ENCODE data around the gene PICK1.
"Not testable (repeated sequence)": the region's sequence is repeated elsewhere in the genome, so short reads cannot be mapped to it uniquely, and the experiment has no call there.

Gene PICK1

DNA sequence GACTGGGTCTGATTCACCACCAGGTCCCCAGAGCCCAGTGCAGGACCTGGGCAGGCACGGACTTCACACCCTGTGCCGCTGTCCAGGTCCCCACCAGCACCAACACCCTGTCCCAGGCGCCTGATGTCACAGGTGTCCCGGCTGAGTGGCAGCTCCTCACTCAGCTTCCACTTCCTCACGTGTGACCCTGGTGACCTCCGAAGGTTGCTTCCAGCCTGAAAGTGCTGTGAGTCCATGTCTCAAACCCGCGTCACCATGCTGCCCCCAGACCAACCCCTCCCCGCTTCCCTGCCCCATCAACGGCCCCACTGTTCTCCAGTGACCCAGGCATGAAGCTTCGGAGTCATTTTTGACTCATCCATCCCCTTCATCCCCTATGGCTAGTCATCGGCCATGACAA lies 25.7 kb upstream of the PICK1 start:
- no peak for DNase-seq

DNA sequence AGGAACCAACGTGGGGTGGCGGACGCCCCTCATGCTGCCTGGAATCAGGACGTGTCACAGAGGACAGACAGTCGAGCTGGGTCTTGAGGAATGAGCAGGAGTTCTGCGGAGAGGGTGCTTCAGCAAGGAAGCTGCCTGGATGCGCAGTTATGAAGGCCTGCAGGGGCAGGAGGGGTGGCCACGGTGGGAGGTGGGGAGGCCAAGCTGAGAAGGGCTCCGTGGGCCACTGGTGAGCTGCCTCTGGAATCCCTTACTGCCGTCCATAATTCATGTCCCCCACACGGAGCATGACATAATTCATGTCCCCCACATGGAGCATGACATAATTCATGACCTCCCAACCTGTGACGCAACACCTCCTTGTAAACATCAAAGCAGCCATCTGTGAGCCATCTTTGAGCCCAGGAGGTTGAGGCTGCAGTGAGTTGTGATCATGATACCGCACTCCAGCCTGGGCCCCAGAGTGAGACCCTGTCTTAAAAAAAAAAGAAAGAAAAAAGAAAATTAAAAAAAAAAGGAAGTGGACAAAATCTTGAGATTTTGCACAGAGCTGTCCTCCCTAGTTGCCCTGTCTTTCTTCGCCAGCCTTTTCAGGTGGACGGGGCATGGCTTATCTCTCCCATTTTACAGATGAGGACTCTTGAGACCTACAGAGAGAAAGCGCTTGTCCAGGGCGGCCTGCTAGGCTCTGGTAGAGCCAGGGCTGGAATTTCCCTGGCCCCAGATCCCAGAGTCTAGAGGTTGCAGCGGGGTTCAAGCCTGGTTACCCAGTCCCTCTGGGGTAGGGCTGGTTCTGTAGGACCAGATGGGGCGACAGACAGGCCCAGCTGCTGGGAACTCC lies 24.3 kb upstream of the PICK1 start:
- DNase-seq: no peak

DNA sequence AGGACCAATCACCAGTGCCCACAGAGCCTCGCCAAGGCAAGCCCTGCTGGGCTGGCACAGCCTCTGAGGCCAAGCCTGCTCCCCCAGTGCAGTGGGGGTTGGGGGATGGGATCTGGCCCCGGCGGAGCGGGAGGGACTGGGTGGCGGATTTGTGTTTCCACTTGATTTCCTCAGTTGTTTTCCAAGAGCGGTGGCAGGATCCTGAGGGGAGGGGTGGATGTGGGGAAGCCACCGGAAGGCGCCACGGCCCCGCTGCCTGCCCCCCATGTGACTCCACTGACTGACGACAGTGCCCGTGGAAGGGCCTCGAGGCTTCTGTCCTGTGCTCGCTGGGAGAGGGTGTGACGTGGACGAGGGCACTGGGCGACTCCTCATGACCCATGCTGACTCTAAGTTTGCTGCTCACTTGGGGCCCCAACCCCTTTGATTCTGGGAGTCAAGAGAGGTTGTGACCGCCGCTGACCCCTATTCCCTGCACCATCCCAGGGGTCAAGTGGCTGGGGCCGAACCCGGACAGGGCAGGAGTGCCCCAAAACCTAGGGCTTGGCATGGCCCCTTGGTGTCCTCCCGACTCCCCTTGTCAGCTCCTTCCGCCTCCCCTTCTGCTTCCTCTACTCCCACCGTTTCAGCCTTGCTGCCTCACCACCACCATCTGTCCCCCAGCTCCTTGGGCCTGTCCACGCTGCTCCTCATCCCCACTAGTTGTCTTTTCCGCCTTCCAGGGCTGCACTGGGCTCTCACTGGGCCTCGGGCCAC lies 23.5 kb upstream of the PICK1 start:
- DNase-seq: no peak

DNA sequence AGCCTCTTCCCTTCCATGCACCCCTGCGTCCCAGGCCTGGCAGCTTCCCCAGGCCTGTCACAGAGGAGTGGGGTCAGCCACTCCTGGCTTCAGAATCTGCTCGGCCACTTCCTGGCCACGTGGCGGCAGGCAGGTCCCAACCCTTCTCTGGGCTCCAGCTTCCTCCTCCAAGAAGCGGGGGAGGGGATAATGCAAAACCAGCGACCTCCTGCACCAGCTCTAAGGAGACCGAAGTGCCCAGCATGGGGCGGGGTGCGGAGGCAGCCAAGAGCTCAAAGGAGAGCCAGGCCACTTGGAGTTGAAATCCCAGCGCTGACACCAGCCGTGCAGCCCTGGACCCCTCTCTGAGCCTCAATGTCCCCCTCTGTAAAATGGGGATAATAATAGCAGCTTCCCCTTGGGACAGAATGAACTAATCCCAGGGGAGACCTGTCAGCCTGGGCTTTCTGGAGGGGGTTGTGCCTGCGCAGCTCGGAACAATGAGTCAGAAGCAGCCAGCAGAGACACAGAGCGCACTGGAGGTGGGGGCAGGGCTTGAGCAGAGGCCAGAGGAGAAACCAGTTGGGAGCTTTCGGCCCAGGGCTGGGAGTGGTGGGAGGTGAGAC lies 22.8 kb upstream of the PICK1 start:
- DNase-seq: no peak

DNA sequence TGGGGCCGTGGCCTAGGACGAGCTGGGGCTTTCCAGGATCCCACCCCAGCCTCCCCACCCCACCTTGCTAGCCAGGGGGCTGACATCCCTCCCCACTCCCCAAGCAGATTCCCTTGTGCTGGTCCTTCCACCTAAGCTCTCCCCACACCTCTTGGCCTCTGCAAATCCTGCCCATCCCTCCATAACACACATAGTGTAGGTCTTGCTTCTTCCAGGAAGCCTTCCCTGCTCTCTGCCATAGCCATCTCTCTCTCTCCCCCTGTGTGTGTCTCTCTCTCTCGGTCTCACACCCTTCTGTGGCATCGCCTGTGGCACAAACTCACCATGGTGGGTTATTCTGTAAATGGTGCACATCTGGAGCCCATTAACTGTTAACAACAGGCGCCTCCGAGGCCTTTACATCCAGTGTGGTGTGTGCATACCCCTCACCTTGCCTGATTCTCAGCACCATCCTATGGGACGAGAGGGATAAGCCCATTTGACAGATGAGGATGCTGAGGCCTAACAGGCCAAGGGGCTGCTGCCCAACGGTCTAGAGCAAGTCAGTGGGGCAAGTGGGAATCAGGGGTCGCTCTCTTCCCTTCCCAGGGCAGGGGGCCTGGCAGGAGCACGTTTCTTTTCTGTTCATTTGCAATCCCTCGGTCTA lies 22.2 kb upstream of the PICK1 start:
- DNase-seq: no peak

DNA sequence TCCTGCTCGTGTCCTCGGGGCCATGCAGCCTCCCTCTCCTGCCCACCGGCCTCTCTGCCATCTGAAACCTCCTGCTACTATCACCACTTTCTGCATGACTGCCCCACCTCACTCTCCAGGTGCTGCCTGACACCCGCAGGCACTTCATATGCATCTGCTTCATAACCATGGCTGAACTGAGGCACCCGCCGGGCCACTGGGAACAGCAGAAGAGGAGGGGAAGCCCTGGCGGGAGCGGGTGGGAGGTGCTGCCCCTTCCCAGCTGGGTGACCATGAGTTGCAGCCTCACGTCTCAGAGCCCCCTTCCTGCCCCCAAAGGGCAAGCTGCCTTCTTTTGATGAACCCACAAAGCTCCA lies 21.7 kb upstream of the PICK1 start:
- DNase-seq: no peak

DNA sequence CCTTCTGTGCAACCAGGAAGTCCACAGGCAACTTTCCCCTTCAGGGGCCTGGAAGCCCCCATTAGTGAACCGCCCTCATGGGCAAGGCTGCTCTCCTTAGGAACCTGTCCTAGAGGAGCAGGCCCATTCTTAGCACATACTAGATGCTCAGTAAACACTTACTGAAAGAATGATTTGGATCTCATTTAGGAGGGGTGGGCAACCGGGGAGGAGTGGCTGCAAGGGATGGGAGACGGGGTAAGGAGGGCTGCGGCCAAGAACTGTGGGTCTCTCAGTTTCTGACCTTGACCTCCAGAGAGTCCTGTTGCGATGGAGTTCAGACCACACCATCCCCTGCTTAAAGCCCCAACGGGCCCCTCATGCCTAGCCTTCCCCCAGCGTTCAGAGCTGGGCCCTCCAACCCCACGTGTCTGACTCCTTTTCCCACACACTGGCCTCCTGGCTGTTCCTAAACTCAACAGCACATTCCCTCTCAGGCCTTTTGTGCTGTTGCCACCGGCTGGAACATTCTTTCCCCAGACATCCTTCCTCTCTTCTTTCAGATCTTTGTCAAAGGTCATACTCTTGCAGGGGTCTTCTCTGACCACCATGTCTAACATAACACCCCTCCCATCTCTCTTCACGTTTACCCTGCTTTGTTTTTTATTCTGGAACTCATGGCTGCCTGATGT lies 20.7 kb upstream of the PICK1 start:
- DNase-seq: no peak

- DNase-seq: not testable (repeated sequence)
Measured at GRCh38 chr22:38037367-38038150, 19.6 kb upstream of the PICK1 start.

DNA sequence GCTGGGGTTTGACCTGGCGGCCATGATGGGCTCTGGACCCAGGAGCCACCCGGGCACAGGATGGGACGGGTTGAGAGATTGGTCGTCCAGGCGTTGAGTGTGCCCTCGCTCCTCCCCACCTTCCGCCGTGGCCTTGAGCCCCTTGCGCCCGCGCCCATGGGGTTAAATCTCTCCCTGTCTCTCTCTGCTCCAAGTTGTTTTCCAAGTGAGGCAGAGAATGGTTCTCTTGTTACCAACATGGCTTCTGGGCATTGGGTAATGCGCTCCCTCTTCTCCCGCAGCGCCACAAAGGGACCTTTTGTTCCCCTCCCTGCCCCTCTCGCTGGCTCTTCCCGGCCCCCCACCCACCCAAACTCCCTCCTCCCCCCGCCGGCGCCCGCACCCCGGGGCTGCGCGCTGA lies 18.8 kb upstream of the PICK1 start:
- no peak for DNase-seq

DNA sequence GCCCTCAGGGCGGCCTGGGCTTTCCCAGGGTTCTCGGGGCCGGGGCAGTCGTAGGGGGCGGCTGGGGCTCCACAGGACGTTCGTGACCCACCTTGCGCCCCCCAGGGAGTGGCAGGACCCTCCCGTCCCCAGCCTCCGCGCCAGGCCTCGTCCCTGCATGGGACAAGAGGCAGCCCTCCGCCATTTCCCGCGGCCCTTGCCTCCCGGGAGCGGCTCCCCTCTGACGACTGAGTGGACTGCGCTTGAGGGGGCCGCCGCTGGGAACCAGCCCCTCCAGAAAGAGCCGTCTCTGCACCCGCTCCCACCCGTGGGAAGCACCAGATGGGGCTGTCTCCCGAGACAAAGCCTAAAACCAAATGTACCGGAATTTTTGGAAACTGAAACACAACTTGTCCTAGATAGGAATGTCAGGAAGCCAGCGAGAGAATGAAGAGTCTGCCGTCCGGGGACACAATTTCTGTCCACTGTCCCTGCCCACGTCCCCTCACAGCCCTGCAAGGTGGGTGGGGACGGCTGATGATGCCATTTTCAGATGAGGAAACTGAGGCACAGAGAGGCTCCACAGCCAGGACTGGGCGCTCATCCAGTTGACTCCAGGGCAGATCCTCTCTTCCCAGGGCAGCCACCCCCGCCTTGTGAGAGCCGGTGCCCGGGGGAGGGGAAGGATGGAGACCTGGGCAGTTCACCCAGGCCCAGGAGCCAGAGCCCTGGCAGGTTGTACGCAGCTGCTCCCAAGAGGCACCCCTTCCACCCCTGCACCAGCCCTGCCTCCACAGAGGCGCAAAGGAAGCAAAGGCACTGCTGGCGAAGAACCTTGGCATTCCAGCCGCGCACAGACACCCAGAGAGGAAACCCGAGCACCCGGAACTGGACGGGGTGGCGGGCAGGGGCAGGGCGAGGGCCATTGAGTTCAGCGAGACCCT lies 18.1 kb upstream of the PICK1 start:
- no peak for DNase-seq

DNA sequence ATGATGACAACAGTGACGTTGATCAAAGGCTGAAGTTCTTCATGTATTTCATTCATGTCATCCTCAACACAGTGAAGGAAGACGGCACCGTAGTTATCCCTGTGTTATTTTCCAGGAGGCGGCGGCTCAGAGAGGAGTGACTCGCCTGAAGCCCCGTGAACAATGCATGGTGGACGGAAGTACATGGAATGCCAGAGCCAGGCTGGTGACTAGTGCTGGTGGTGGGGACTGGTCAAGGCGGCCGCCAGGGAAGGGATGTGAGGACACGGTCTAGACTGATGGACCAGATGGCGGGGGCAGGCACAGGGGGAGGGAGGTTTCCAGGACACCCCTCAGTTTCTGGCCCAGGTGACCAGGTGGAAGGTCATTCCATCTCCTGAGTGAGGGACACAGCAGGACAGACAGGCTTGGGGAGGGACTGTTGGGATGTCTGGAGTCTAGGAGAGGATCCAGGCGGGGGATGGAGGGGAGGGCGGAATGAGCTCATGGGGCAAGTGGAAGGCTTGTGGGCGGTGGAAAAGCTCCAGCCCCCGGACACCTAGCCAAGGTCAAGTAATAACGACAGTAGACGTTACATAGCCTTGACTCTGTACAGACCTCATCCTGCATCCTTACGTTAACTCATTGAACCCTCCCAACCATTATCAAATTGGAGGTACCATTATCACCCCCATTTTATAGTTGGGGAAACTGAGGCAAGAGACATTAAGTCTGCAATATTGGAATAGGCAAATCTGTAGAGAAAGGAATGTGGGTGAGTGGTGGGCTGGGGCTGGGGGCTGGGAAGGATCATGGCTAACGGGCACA lies 16.0 kb upstream of the PICK1 start:
- DNase-seq: no peak

GRCh38 chr22:38041760-38042487 lies 15.3 kb upstream of the PICK1 start:
- DNase-seq: no peak

GRCh38 chr22:38042488-38042790 lies 14.8 kb upstream of the PICK1 start:
- DNase-seq: no peak

DNA sequence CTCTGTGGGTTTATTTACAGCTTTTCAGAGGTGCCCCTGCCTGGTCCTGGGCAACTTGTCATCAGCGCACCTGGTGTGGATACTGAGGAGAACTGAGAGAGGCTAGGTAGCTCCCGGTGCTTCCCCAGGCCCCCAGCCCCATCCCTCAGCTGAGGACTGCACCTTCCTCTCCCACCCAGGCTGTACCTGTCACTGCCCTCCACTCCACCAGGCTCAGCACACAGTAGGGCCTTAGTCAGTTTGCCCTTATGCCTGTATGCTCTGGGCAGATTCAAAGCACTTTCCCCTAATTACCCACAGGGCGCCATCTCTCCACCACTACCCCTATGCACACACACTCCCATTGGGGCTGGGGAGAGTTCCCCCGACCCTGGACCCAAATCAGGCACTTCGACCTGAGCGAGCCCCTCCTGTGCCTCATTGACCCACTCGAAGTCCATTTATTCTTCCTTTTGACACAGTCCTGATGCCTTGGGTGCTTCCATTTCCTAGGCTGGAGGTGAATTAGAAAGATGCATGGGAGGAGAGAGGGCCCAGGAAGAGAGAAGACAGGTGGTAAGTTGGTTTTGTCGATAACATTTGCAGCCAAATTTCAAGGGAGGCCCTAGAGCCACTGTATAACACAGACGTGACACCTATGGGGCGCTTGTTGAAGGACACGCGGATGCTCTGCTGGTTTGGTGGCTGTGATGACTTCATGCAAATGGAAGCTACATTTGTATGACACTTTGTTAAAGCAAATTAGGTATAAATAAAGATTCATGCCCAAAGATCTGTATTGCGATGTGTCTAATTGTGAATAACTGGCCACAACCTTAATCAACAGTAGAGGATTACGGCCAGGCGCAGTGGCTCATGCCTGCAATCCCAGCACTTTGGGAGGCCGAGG lies 13.8 kb upstream of the PICK1 start:
- DNase-seq: no peak

- no peak for DNase-seq
Measured at GRCh38 chr22:38046070-38046748, 11.0 kb upstream of the PICK1 start.

DNA sequence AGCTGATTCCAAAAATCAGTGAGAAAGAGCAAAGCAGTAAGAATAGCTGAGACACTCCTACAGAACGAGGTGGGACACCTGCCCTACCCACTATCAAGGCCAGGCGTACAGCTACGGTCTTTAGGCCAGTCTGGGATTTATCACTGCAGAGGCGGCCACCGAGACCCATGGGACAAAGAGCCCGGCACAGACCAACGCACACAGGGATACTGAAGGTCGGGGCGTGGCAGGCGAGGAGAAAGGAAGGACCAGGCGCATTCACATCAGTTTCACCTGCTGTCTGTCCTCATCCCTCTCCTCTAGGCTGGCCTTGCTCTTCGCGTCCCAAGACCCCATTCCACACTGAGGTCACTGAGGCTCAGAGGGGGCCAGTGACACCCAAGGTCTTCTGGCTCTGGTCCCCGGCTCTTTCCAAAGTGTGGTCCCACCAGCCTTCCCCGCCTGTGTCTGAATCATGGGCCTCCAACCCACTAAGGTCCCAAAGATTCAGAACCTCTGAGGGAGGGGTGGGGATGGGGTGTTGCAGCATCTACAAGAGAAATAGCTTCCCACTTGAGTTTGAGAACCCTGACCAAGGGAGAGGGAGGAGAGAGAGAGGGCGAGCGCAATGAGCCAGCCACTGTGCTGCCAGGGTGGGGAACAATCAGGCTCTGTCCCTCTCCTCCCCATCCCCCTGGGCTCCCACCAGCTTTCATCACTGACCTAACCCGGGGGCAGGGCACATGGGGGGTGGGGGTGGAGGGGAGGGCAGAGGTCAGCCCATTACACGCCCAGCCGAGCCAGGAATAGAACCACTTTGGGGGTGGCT lies 7.2 kb upstream of the PICK1 start:
- no peak for DNase-seq

GRCh38 chr22:38050720-38051119 lies 6.5 kb upstream of the PICK1 start:
- no peak for DNase-seq
